Measurements from ENCODE around the gene CFB.

DNA sequence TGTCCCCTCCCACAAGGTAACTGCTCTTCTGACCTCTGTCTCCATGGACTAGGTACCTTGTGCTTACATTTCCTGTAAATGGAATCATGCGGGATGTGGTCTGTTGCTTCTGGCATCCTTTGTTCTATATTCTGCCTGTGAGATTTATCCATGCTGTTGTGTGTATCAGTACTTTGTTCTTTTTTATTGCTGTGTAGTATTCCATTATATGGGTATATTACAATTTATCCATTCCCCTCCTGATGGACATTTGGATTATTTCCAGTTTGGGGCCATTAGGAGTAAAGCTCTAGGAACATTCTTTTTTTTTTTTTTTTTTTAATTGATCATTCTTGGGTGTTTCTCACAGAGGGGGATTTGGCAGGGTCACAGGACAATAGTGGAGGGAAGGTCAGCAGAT, 14.9 kb upstream of the CFB start:
- TF ChIP-seq ARNT (IDR thresholded peaks at IDR 0.05) (no peak), BHLHE40 (IDR thresholded peaks at IDR 0.05; ENCODE audit: borderline replicate concordance) (no peak), FOXA1 (IDR thresholded peaks at IDR 0.05) (no peak), SP1 (IDR thresholded peaks at IDR 0.05) (no peak), FOXK2 (IDR thresholded peaks at IDR 0.05) (no peak), ELF4 (IDR thresholded peaks at IDR 0.05) (no peak), NFRKB (IDR thresholded peaks at IDR 0.05) (no peak), ZNF384 (IDR thresholded peaks at IDR 0.05) (no peak), TARDBP (IDR thresholded peaks at IDR 0.05) (no peak), SUZ12 (IDR thresholded peaks at IDR 0.05) (no peak), LEF1 (IDR thresholded peaks at IDR 0.05; ENCODE audit: borderline replicate concordance) (no peak), FOXM1 (IDR thresholded peaks at IDR 0.05; ENCODE audit: borderline replicate concordance) (no peak), HDGF (IDR thresholded peaks at IDR 0.05; ENCODE audit: borderline replicate concordance) (no peak)
- TF ChIP-seq, protein P1, sequence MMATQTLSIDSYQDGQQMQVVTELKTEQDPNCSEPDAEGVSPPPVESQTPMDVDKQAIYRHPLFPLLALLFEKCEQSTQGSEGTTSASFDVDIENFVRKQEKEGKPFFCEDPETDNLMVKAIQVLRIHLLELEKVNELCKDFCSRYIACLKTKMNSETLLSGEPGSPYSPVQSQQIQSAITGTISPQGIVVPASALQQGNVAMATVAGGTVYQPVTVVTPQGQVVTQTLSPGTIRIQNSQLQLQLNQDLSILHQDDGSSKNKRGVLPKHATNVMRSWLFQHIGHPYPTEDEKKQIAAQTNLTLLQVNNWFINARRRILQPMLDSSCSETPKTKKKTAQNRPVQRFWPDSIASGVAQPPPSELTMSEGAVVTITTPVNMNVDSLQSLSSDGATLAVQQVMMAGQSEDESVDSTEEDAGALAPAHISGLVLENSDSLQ (IDR thresholded peaks at IDR 0.05) = no peak

Data from HEK293T (cell line).